H9 (cell line): ENCODE data around the gene IGF2R. TPM values are rescaled to one million over a fixed set of nuclear protein-coding genes. Genes with fewer than 3 reads are reported as not detected.

ENCODE experiments used
- DNase-seq: peaks from one replicate; pipeline ENCODE4 v3.0.0-alpha.2; 2017
- H2AFZ ChIP-seq: one replicate; pipeline ENCODE4 v1.6.1; 2013; ENCODE audit warnings: mild to moderate bottlenecking, low read length, control low read depth, moderate library complexity
- H2AK5ac ChIP-seq: 2 replicates; pipeline ENCODE4 v1.6.1; 2013; ENCODE audit warnings: low read length, control low read depth, mixed read lengths; ENCODE audit not compliant: insufficient read length
- H2BK120ac ChIP-seq: one replicate; pipeline ENCODE4 v1.6.1; 2013; ENCODE audit warnings: low read depth, mild to moderate bottlenecking, low read length, control low read depth, inconsistent platforms; ENCODE audit not compliant: poor library complexity, severe bottlenecking
- H2BK12ac ChIP-seq: 2 replicates; pipeline ENCODE4 v1.6.1; 2013; ENCODE audit warnings: low read length, control low read depth, mixed read lengths, low read depth; ENCODE audit not compliant: insufficient read length
- H2BK15ac ChIP-seq: 2 replicates; pipeline ENCODE4 v1.6.1; 2013; ENCODE audit warnings: low read depth, low read length, control low read depth
- H2BK20ac ChIP-seq: one replicate; pipeline ENCODE4 v1.6.1; 2013; ENCODE audit warnings: low read depth, mild to moderate bottlenecking, low read length, control low read depth, inconsistent platforms; ENCODE audit not compliant: poor library complexity, severe bottlenecking
- H2BK5ac ChIP-seq: 2 replicates; pipeline ENCODE4 v1.6.1; 2013; ENCODE audit warnings: low read length, control low read depth, mixed read lengths; ENCODE audit not compliant: insufficient read length
- H3K14ac ChIP-seq: 2 replicates; pipeline ENCODE4 v1.6.1; 2013; ENCODE audit warnings: low read length, control low read depth; ENCODE audit not compliant: insufficient read depth
- H3K18ac ChIP-seq: 2 replicates; pipeline ENCODE4 v1.6.1; 2013; ENCODE audit warnings: low read depth, mild to moderate bottlenecking, mixed read lengths, low read length, control low read depth; ENCODE audit not compliant: insufficient read length
- H3K23ac ChIP-seq: 2 replicates; pipeline ENCODE4 v1.6.1; 2013; ENCODE audit warnings: low read length, control low read depth, mixed read lengths, low read depth; ENCODE audit not compliant: insufficient read length
- H3K23me2 ChIP-seq: 2 replicates; pipeline ENCODE4 v1.6.1; 2013; ENCODE audit warnings: low read depth, mild to moderate bottlenecking, mixed read lengths, low read length, control low read depth; ENCODE audit not compliant: insufficient read length, poor library complexity, severe bottlenecking
- H3K27ac ChIP-seq: 2 replicates; pipeline ENCODE4 v1.5.1; 2013; ENCODE audit warnings: low read length, control low read depth, mixed read lengths, low read depth; ENCODE audit not compliant: insufficient read length
- H3K27me3 ChIP-seq: 2 replicates; pipeline ENCODE4 v1.6.1; 2013; ENCODE audit warnings: low read length, control low read depth, inconsistent platforms; ENCODE audit not compliant: insufficient read depth
- H3K4ac ChIP-seq: 2 replicates; pipeline ENCODE4 v1.6.1; 2013; ENCODE audit warnings: low read depth, mild to moderate bottlenecking, control low read depth, inconsistent platforms, low read length, moderate library complexity
- H3K4me1 ChIP-seq: 2 replicates; pipeline ENCODE4 v1.6.1; 2013; ENCODE audit warnings: low read length, control low read depth, inconsistent platforms; ENCODE audit not compliant: insufficient read depth
- H3K4me2 ChIP-seq: 2 replicates; pipeline ENCODE4 v1.6.1; 2013; ENCODE audit warnings: low read length, control low read depth, mixed read lengths; ENCODE audit not compliant: insufficient read length, insufficient read depth
- H3K56ac ChIP-seq: 2 replicates; pipeline ENCODE4 v1.6.1; 2013; ENCODE audit warnings: low read depth, mild to moderate bottlenecking, mixed read lengths, low read length, control low read depth; ENCODE audit not compliant: insufficient read length
- H3K79me1 ChIP-seq: 2 replicates; pipeline ENCODE4 v1.6.1; 2013; ENCODE audit warnings: low read depth, mild to moderate bottlenecking, moderate library complexity, low read length, control low read depth, inconsistent platforms; ENCODE audit not compliant: insufficient read depth, poor library complexity, severe bottlenecking
- H3K79me2 ChIP-seq: 2 replicates; pipeline ENCODE4 v1.6.1; 2013; ENCODE audit warnings: low read length, control low read depth, inconsistent platforms; ENCODE audit not compliant: insufficient read depth
- H3K9ac ChIP-seq: 2 replicates; pipeline ENCODE4 v1.6.1; 2013; ENCODE audit warnings: low read length, control low read depth, mixed read lengths; ENCODE audit not compliant: insufficient read length; ENCODE audit errors: extremely low read depth
- H3K9me3 ChIP-seq: one replicate; pipeline ENCODE4 v1.6.1; 2013; ENCODE audit warnings: low read depth, low read length, inconsistent platforms; ENCODE audit not compliant: control insufficient read depth
- H3T11ph ChIP-seq: one replicate; pipeline ENCODE4 v1.6.1; 2013; ENCODE audit warnings: mild to moderate bottlenecking, low read length, control low read depth, inconsistent platforms
- H4K20me1 ChIP-seq: one replicate; pipeline ENCODE4 v1.6.1; 2013; ENCODE audit not compliant: control insufficient read depth, insufficient read length, insufficient read depth
- H4K5ac ChIP-seq: 2 replicates; pipeline ENCODE4 v1.6.1; 2013; ENCODE audit warnings: low read depth, mild to moderate bottlenecking, mixed read lengths, low read length, control low read depth; ENCODE audit not compliant: insufficient read length
- H4K8ac ChIP-seq: replicated peaks from 2 replicates; pipeline ENCODE4 v1.6.1; 2013; ENCODE audit warnings: low read length, control low read depth, mixed read lengths, low read depth; ENCODE audit not compliant: insufficient read length
- H4K91ac ChIP-seq: 2 replicates; pipeline ENCODE4 v1.6.1; 2013; ENCODE audit warnings: low read depth, mild to moderate bottlenecking, moderate library complexity, mixed read lengths, low read length, control low read depth; ENCODE audit not compliant: insufficient read length
- H3K27ac Mint-ChIP-seq, 3 experiments: 2 replicates in 2 of 3; 3 replicates in 1 of 3; pipeline ENCODE4 v1.8.0; 2020 to 2021; ENCODE audit warnings: mixed read lengths in 3 of 3, mild to moderate bottlenecking in 1 of 3, moderate library complexity in 1 of 3
- H3K27me3 Mint-ChIP-seq: 2 replicates; pipeline ENCODE4 v1.8.0; 2021; ENCODE audit warnings: low read depth, mild to moderate bottlenecking, moderate library complexity, mixed read lengths
- H3K36me3 Mint-ChIP-seq, 3 experiments: 2 replicates in 2 of 3; 3 replicates in 1 of 3; pipeline ENCODE4 v1.8.0; 2020 to 2021; ENCODE audit warnings: low read depth in 3 of 3, mixed read lengths in 3 of 3; ENCODE audit not compliant: insufficient read depth in 1 of 3
- H3K4me1 Mint-ChIP-seq, 2 experiments: 2 replicates each; pipeline ENCODE4 v1.8.0; 2020; ENCODE audit warnings: mixed read lengths in 2 of 2
- H3K4me3 Mint-ChIP-seq, 2 experiments: 2 replicates in 1 of 2; 3 replicates in 1 of 2; pipeline ENCODE4 v1.8.0; 2020 to 2021; ENCODE audit warnings: mild to moderate bottlenecking in 2 of 2, mixed read lengths in 2 of 2, moderate library complexity in 1 of 2
- H3K9me3 Mint-ChIP-seq, 2 experiments: 2 replicates in 1 of 2; 3 replicates in 1 of 2; pipeline ENCODE4 v1.8.0; 2020; ENCODE audit warnings: mild to moderate bottlenecking in 2 of 2, mixed read lengths in 2 of 2, moderate library complexity in 1 of 2
- CTCF ChIP-seq: fragments of 200-600 bp; sonication (generic); conservative IDR thresholded peaks from 3 replicates; pipeline ENCODE4 v1.8.0; 2021; ENCODE audit warnings: antibody characterized with exemption, mild to moderate bottlenecking
- WGBS: extraction: QIAGEN DNeasy Blood & Tissue Kit; methylation state at CpG from one replicate; pipeline ENCODE4 v1.1.7; 2013; ENCODE audit warnings: missing lambda C conversion rate, low lambda C conversion rate, mixed read lengths; ENCODE audit not compliant: insufficient read length; ENCODE audit errors: extremely low coverage; 5-methylcytosine and 5-hydroxymethylcytosine counted together
- total RNA-seq: library from RNA; stranded (reverse); gene quantifications from 2 replicates; pipeline ENCODE4 v1.2.1, GENCODE V29; 2021

IGF2R gene
- total RNA-seq, 1 experiment from 2014 or later, result 66.7 TPM

- H3K56ac ChIP-seq, result no peak overlapping the region
- no peak overlapping the region for H2BK15ac ChIP-seq
- H3K4me1 Mint-ChIP-seq, result peaks cover 9 to 10% of the 10 kb centered on the region in 2 experiments
- no peak overlapping the region for H3K9ac ChIP-seq
- H3K23me2 ChIP-seq, result no peaks in the 10 kb centered on the region
- H2AK5ac ChIP-seq, result no peak overlapping the region
- H3K4me3 Mint-ChIP-seq, result no peak overlapping the region
- H3K4ac ChIP-seq, result no peak overlapping the region
- no peak for DNase-seq
- no peaks in the 10 kb centered on the region for H3K79me1 ChIP-seq
- no peaks in the 10 kb centered on the region for H3K9me3 Mint-ChIP-seq
- no peak overlapping the region for H4K8ac ChIP-seq
- H3T11ph ChIP-seq, result no peak overlapping the region
- no peaks in the 10 kb centered on the region for H3K27me3 ChIP-seq
- TF ChIP-seq CTCF, result no peak
- H3K79me2 ChIP-seq, result no peaks in the 10 kb centered on the region; the same call in 1 of the 2 replicates
- H4K20me1 ChIP-seq, result no peaks in the 10 kb centered on the region
- H3K27ac Mint-ChIP-seq, result no peak overlapping the region
- no peak overlapping the region for H2BK20ac ChIP-seq
- no peak overlapping the region for H4K5ac ChIP-seq
- H3K36me3 Mint-ChIP-seq, result no peaks in the 10 kb centered on the region; a peak in 1 of 7 replicates
- no peak overlapping the region for H2BK12ac ChIP-seq
- no peaks in the 10 kb centered on the region; the same call in 1 of the 2 replicates for H3K4me1 ChIP-seq
- no peak overlapping the region for H2BK120ac ChIP-seq
- H3K9me3 ChIP-seq, result no peaks in the 10 kb centered on the region
- H3K14ac ChIP-seq, result no peak overlapping the region
- no peak overlapping the region for H2AFZ ChIP-seq
- no CpG with 5 or more reads among the region's 6 CpGs for WGBS
- no peak overlapping the region for H3K23ac ChIP-seq
- H3K27me3 Mint-ChIP-seq, result peaks cover 13% of the 10 kb centered on the region
- no peak overlapping the region for H3K4me2 ChIP-seq
- no peak overlapping the region for H3K18ac ChIP-seq
- no peak overlapping the region for H3K27ac ChIP-seq
- no peak overlapping the region for H2BK5ac ChIP-seq
- no peak overlapping the region for H4K91ac ChIP-seq
Observed at GRCh38 chr6:159957071-159957673, 11.7 kb upstream of the IGF2R start.
